Neutrophil (primary cell): ENCODE measurements around the gene LACTB.
"Not testable (repeated sequence)": the region's sequence is repeated elsewhere in the genome, so short reads cannot be mapped to it uniquely, and the experiment has no call there.

Experiments
- H3K27ac ChIP-seq: fragments of 200-600 bp; sonication (generic); 2 replicates; pipeline ENCODE4 v1.5.1; 2016; ENCODE audit warnings: mild to moderate bottlenecking, moderate library complexity
- H3K27me3 ChIP-seq: fragments of 200-600 bp; sonication (generic); 2 replicates; pipeline ENCODE4 v1.6.0; 2016; ENCODE audit warnings: mild to moderate bottlenecking
- H3K36me3 ChIP-seq: fragments of 200-600 bp; sonication (generic); 2 replicates; pipeline ENCODE4 v1.5.1; 2017
- H3K4me1 ChIP-seq, 2 experiments: fragments of 200-600 bp in 1 of 2; sonication (generic) in 1 of 2; 1 replicate in 1 of 2; 2 replicates in 1 of 2; pipeline versions ENCODE4 v1.5.1 to v1.6.1; 2013 to 2016; ENCODE audit warnings: low read depth in 1 of 2, low read length in 1 of 2, mild to moderate bottlenecking in 1 of 2, moderate library complexity in 1 of 2; ENCODE audit not compliant: control insufficient read depth in 1 of 2, insufficient read depth in 1 of 2
- H3K4me3 ChIP-seq, 2 experiments: fragments of 200-600 bp in 1 of 2; sonication (generic) in 1 of 2; 1 replicate in 1 of 2; 2 replicates in 1 of 2; pipeline ENCODE4 v1.5.1; 2013 to 2016; ENCODE audit warnings: low read depth in 1 of 2, low read length in 1 of 2, mild to moderate bottlenecking in 1 of 2, moderate library complexity in 1 of 2
- H3K9me3 ChIP-seq: fragments of 200-600 bp; sonication (generic); 2 replicates; pipeline ENCODE4 v1.5.1; 2016
- CTCF ChIP-seq: fragments of 200-600 bp; sonication (generic); IDR thresholded peaks from 2 replicates; pipeline ENCODE4 v1.5.1; 2016; ENCODE audit warnings: antibody characterized with exemption

The LACTB gene

DNA sequence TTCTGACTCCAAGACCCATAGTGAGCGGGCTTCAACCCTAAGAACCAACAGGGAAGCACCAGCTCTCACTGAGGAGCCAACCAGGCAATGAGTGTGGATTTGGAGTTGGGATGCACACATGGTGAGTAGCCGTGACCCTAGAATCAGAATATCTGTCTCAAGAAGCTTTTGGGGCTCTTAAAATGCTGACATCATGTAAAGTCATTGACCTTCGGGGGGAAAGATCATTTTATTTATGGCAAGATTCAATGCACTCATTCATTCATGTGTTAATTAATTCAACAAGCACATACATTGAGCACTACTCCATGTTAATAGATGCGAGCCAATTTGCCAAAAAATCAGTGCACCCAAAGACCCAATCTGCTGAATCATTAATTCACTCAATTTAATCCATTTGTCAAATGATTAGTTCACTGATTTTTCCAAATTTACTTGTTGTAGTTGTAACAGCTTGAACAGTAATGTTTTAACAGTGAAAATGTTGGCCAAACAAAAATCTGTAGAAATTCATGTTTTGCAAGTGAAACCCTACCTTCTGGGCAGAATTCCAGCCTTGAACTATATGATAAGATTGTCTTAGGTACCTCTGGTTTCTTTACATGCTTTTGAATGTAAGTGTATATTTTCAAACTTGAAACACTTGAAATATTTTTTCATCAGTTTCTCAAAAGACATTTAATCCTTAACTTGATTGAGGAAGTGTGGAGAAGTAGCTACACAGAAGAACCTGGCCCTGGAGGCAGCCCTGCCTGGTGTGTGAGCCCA, 29.8 kb upstream of the LACTB start:
- no peak for TF ChIP-seq CTCF
- H3K4me3 ChIP-seq = no peak overlapping the region
- H3K4me1 ChIP-seq = peaks cover 0 to 4% of the 10 kb centered on the region in 2 experiments

GRCh38 chr15:63093486-63094205, 28.0 kb upstream of the LACTB start:
- H3K4me3 ChIP-seq = no peak overlapping the region
- TF ChIP-seq CTCF = peak; percentile 49
- H3K4me1 ChIP-seq = peaks cover 4% of the 10 kb centered on the region in 2 experiments
- no peaks in the 10 kb centered on the region for H3K27me3 ChIP-seq
- no peaks in the 10 kb centered on the region for H3K36me3 ChIP-seq
- no peaks in the 10 kb centered on the region for H3K9me3 ChIP-seq
- no peak overlapping the region for H3K27ac ChIP-seq

More for the DNA sequence above, 29.8 kb upstream of the LACTB start:
- H3K27ac ChIP-seq = no peak overlapping the region
- H3K36me3 ChIP-seq = no peaks in the 10 kb centered on the region
- H3K27me3 ChIP-seq = no peaks in the 10 kb centered on the region
- H3K9me3 ChIP-seq = no peaks in the 10 kb centered on the region

- Histone ChIP-seq H3K27ac (no peak overlapping the region), H3K4me3 (no peak overlapping the region), H3K27me3 (no peaks in the 10 kb centered on the region), H3K4me1 (peaks cover 4% of the 10 kb centered on the region in 2 experiments), H3K36me3 (no peaks in the 10 kb centered on the region), H3K9me3 (no peaks in the 10 kb centered on the region)
- no peak for TF ChIP-seq CTCF
These were observed 27.1 kb upstream of the LACTB start for GRCh38 chr15:63094495-63094931.

DNA sequence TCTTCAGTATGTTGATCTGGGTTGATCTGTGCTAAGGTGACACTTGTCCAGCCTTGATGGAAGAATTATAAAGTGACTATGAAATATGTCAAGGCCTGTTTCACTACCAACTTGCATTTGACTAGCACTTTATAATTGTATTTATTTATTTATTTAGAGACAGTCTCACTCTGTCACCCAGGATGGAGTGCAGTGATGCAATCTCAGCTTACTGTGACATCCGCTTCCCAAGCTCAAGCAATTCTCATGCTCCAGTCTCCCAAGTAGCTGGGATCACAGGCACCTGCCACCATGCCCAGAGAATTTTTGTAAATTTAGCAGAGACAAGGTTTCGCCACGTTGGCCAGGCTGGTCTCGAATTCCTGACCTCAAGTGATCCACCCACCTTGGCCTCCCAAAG, 25.5 kb upstream of the LACTB start:
- no peak overlapping the region for H3K4me3 ChIP-seq
- TF ChIP-seq CTCF = no peak

DNA sequence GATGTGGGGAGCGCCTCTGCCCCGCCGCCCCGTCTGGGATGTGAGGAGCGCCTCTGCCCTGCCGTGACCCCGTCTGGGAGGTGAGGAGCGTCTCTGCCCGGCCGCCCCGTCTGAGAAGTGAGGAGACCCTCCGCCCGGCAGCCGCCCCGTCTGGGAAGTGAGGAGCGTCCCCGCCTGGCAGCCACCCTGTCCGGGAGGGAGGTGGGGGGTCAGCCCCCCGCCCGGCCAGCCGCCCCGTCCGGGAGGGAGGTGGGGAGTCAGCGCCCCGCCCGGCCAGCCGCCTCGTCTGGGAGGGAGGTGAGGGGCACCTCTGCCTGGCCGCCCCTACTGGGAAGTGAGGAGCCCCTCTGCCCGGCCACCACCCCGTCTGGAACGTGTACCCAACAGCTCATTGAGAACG, 22.8 kb upstream of the LACTB start:
- H3K27me3 ChIP-seq, H3K36me3 ChIP-seq, H3K27ac ChIP-seq, H3K4me3 ChIP-seq, H3K9me3 ChIP-seq: not testable (repeated sequence)
- peaks cover 0 to 10% of the 10 kb centered on the region in 2 experiments for H3K4me1 ChIP-seq

More for the DNA sequence above, 25.5 kb upstream of the LACTB start:
- H3K9me3 ChIP-seq = no peaks in the 10 kb centered on the region
- H3K27me3 ChIP-seq = no peaks in the 10 kb centered on the region
- H3K27ac ChIP-seq = no peak overlapping the region
- peaks cover 4% of the 10 kb centered on the region in 2 experiments for H3K4me1 ChIP-seq
- no peaks in the 10 kb centered on the region for H3K36me3 ChIP-seq

- H3K4me1 ChIP-seq = peaks cover 2 to 16% of the 10 kb centered on the region in 2 experiments
- H3K36me3 ChIP-seq, H3K27me3 ChIP-seq, H3K4me3 ChIP-seq, H3K9me3 ChIP-seq, H3K27ac ChIP-seq: not testable (repeated sequence)
These were observed 22.1 kb upstream of the LACTB start for GRCh38 chr15:63099581-63099980.
